ENCODE data around the gene ADRA2B.

GRCh38 chr2:96157649-96158553 lies 41.5 kb upstream of the ADRA2B start:
- TF ChIP-seq CTCF (IDR thresholded peaks at IDR 0.05) (no peak), ZFX (IDR thresholded peaks at IDR 0.05; ENCODE audit: borderline replicate concordance) (no peak)
